NB4 (cell line): ENCODE measurements around the gene FRMD6.

Experiments used
- CTCF ChIP-seq: IDR thresholded peaks from one replicate; pipeline ENCODE4 v1.5.1; 2012; ENCODE audit warnings: low read depth, low read length
- TF ChIP-seq, protein P1 (sequence below): IDR thresholded peaks from 2 replicates; pipeline ENCODE4 v1.6.1; 2011; ENCODE audit warnings: low read depth, low read length

GRCh38 chr14:51692646-51693045 lies 40.9 kb downstream of the FRMD6 start:
- TF ChIP-seq, protein P1, sequence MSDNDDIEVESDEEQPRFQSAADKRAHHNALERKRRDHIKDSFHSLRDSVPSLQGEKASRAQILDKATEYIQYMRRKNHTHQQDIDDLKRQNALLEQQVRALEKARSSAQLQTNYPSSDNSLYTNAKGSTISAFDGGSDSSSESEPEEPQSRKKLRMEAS, result no peak
- TF ChIP-seq CTCF, result no peak
